CD14-positive monocyte (primary cell): ENCODE data around the gene VWA7. TPM values are rescaled to one million over a fixed set of nuclear protein-coding genes. Genes with fewer than 3 reads are reported as not detected.
A peak's percentile ranks its signal among the peaks of the same experiment; 100 is the strongest.

Source experiments
- DNase-seq, 3 donors: peaks; one replicate each; pipeline ENCODE4 v3.0.0-alpha.2; 2011 to 2022
- H2AFZ ChIP-seq: 2 replicates; pipeline ENCODE4 v1.6.0; 2012; ENCODE audit warnings: mild to moderate bottlenecking, low read depth, low read length, inconsistent platforms; ENCODE audit not compliant: insufficient read depth, poor library complexity, severe bottlenecking
- H3K27ac ChIP-seq, 2 donors: 1 replicate in 1 of 2; 2 replicates in 1 of 2; pipeline ENCODE4 v1.5.1; 2012 to 2013; ENCODE audit warnings: low read length in 2 of 2, control low read depth in 1 of 2, inconsistent platforms in 1 of 2, low read depth in 1 of 2, mild to moderate bottlenecking in 1 of 2
- H3K27me3 ChIP-seq, 2 donors: one replicate each; pipeline versions ENCODE4 v1.6.0 to v1.6.1; 2011 to 2013; ENCODE audit warnings: low read length in 2 of 2; ENCODE audit not compliant: control insufficient read depth in 2 of 2, insufficient read depth in 2 of 2
- H3K36me3 ChIP-seq, 2 donors: replicated peaks in 1 of 2; 1 replicate in 1 of 2; 2 replicates in 1 of 2; pipeline versions ENCODE4 v1.5.1 to v1.6.1; 2012 to 2013; ENCODE audit warnings: low read length in 2 of 2, control low read depth in 1 of 2, inconsistent platforms in 1 of 2, mild to moderate bottlenecking in 1 of 2; ENCODE audit not compliant: insufficient read depth in 2 of 2, control insufficient read depth in 1 of 2
- H3K4me1 ChIP-seq, 2 donors: 1 replicate in 1 of 2; 2 replicates in 1 of 2; pipeline versions ENCODE4 v1.5.1 to v1.6.1; 2012 to 2013; ENCODE audit warnings: low read length in 2 of 2, control low read depth in 1 of 2, inconsistent platforms in 1 of 2, mild to moderate bottlenecking in 1 of 2, moderate library complexity in 1 of 2; ENCODE audit not compliant: insufficient read depth in 2 of 2, control insufficient read depth in 1 of 2
- H3K4me2 ChIP-seq: replicated peaks from 2 replicates; pipeline ENCODE3; 2012; ENCODE audit warnings: low read length, moderate library complexity, mild to moderate bottlenecking; ENCODE audit not compliant: poor library complexity, severe bottlenecking; ENCODE audit errors: extremely low read depth
- H3K4me3 ChIP-seq, 3 experiments: fragments of 200-600 bp in 1 of 3; sonication (generic) in 1 of 3; replicated peaks in 1 of 3; 1 replicate in 2 of 3; 2 replicates in 1 of 3; pipeline ENCODE4 v1.5.1; 2011 to 2013; ENCODE audit warnings: low read length in 3 of 3, mild to moderate bottlenecking in 3 of 3, control low read depth in 2 of 3, low read depth in 2 of 3, inconsistent platforms in 1 of 3, moderate library complexity in 1 of 3
- H3K79me2 ChIP-seq: 2 replicates; pipeline ENCODE4 v1.6.0; 2012; ENCODE audit warnings: mild to moderate bottlenecking, control low read depth, inconsistent platforms, low read length, moderate library complexity; ENCODE audit not compliant: insufficient read depth
- H3K9ac ChIP-seq: 2 replicates; pipeline ENCODE4 v1.6.0; 2017; ENCODE audit warnings: low read length, mild to moderate bottlenecking; ENCODE audit not compliant: insufficient read depth, poor library complexity, severe bottlenecking
- H3K9me3 ChIP-seq, 2 donors: replicated peaks in 1 of 2; 1 replicate in 1 of 2; 2 replicates in 1 of 2; pipeline versions ENCODE4 v1.5.1 to v1.6.1; 2012 to 2013; ENCODE audit warnings: low read length in 2 of 2, control low read depth in 1 of 2; ENCODE audit not compliant: control insufficient read depth in 1 of 2, insufficient read depth in 1 of 2
- H4K20me1 ChIP-seq: 2 replicates; pipeline ENCODE4 v1.6.0; 2012; ENCODE audit warnings: mild to moderate bottlenecking, low read length, control low read depth, moderate library complexity; ENCODE audit not compliant: insufficient read depth
- H3K27ac Mint-ChIP-seq, 7 donors: one replicate each; pipeline ENCODE4 v1.8.0; 2020; ENCODE audit warnings: mild to moderate bottlenecking in 7 of 7, mixed read lengths in 7 of 7, moderate library complexity in 6 of 7, inconsistent platforms in 2 of 7
- H3K27me3 Mint-ChIP-seq, 3 donors: one replicate each; pipeline ENCODE4 v1.8.0; 2021 to 2022; ENCODE audit warnings: low read depth in 3 of 3, mild to moderate bottlenecking in 3 of 3, mixed read lengths in 3 of 3, moderate library complexity in 3 of 3, inconsistent platforms in 1 of 3
- H3K36me3 Mint-ChIP-seq, 2 donors: one replicate each; pipeline ENCODE4 v1.8.0; 2020; ENCODE audit warnings: mixed read lengths in 2 of 2, inconsistent platforms in 1 of 2, mild to moderate bottlenecking in 1 of 2
- H3K4me1 Mint-ChIP-seq: one replicate; pipeline ENCODE4 v1.8.0; 2020; ENCODE audit warnings: mild to moderate bottlenecking, mixed read lengths
- H3K4me3 Mint-ChIP-seq, 2 donors: one replicate each; pipeline ENCODE4 v1.8.0; 2020; ENCODE audit warnings: mild to moderate bottlenecking in 2 of 2, mixed read lengths in 2 of 2, moderate library complexity in 1 of 2
- H3K9me3 Mint-ChIP-seq, 7 donors: one replicate each; pipeline ENCODE4 v1.8.0; 2020 to 2022; ENCODE audit warnings: mixed read lengths in 7 of 7, mild to moderate bottlenecking in 6 of 7, moderate library complexity in 6 of 7, inconsistent platforms in 2 of 7
- WGBS: methylation state at CpG from one replicate; pipeline ENCODE4 v1.1.5; 2013; ENCODE audit warnings: missing lambda C conversion rate; ENCODE audit not compliant: insufficient coverage; 5-methylcytosine and 5-hydroxymethylcytosine counted together
- intact Hi-C, 2 donors: fragments of 100-400 bp; cut with micrococcal nuclease; formaldehyde crosslinking; loops; one replicate each; pipeline versions ENCODE4 v1.15.0 to v1.15.1; 2023
- polyA plus RNA-seq, 3 donors: library from polyadenylated mRNA; depleted of rRNA in 1 of 3; unstranded in 2 of 3; stranded (reverse) in 1 of 3; fragments of 300-500 nt in 2 of 3; fragments of >200 nt in 1 of 3; fragmentation: Illumina TruSeq in 2 of 3; gene quantifications; 1 replicate in 2 of 3; 2 replicates in 1 of 3; pipeline ENCODE4 v1.2.3, GENCODE V29; 2012 to 2021
- TF ChIP-seq, protein P1 (sequence below): fragments of 200-600 bp; IDR thresholded peaks from one replicate; pipeline ENCODE4 v1.8.0; 2022; ENCODE audit warnings: antibody characterized with exemption, mild to moderate bottlenecking

VWA7 gene
- polyA plus RNA-seq, 3 donors = 0.57 TPM; not detected in 2

DNA sequence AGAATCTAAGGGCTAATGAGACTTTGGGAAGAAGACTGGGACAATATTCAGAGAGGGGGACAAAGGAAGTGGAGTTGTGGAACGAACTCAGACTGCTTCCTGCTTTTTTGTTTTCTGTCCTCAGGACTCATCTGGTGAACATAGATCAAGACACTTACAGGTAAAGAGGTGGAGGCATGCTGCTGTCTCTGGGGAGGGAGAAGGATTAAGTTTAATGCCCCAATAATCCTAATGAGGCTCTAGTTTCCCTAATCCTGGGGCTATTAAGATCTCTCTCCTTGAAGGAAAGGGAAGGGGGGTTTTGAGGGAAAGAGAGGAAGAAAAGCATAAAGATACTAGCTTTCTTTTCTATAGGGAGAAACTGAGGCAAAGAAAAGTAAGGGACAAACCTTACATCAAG, 32.7 kb downstream of the VWA7 start:
- Mint-ChIP-seq H3K9me3 (no peaks in the 10 kb centered on the region), H3K36me3 (peaks cover 26 to 31% of the 10 kb centered on the region in 2 donors), H3K4me1 (peaks cover 21% of the 10 kb centered on the region), H3K27ac (peak overlapping the region in 3 of 7 donors; percentile 15 to 67 (median 26)), H3K4me3 (no peak overlapping the region), H3K27me3 (peaks cover 0 to 2% (median 0%) of the 10 kb centered on the region in 3 donors)
- Histone ChIP-seq H3K9ac (no peak overlapping the region), H3K4me2 (no peak overlapping the region), H3K4me3 (no peak overlapping the region), H3K36me3 (peaks cover under 1 to 25% of the 10 kb centered on the region in 2 donors), H3K27me3 (no peaks in the 10 kb centered on the region), H3K9me3 (no peaks in the 10 kb centered on the region), H2AFZ (no peak overlapping the region), H4K20me1 (no peaks in the 10 kb centered on the region), H3K79me2 (peaks cover 19% of the 10 kb centered on the region), H3K4me1 (peaks cover 13 to 22% of the 10 kb centered on the region in 2 donors), H3K27ac (no peak overlapping the region)
- no peak for DNase-seq
- no CpG with 5 or more reads among the region's 1 CpG for WGBS
- TF ChIP-seq, protein P1, sequence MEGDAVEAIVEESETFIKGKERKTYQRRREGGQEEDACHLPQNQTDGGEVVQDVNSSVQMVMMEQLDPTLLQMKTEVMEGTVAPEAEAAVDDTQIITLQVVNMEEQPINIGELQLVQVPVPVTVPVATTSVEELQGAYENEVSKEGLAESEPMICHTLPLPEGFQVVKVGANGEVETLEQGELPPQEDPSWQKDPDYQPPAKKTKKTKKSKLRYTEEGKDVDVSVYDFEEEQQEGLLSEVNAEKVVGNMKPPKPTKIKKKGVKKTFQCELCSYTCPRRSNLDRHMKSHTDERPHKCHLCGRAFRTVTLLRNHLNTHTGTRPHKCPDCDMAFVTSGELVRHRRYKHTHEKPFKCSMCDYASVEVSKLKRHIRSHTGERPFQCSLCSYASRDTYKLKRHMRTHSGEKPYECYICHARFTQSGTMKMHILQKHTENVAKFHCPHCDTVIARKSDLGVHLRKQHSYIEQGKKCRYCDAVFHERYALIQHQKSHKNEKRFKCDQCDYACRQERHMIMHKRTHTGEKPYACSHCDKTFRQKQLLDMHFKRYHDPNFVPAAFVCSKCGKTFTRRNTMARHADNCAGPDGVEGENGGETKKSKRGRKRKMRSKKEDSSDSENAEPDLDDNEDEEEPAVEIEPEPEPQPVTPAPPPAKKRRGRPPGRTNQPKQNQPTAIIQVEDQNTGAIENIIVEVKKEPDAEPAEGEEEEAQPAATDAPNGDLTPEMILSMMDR = no peak
- intact Hi-C loops = no loop called here

DNA sequence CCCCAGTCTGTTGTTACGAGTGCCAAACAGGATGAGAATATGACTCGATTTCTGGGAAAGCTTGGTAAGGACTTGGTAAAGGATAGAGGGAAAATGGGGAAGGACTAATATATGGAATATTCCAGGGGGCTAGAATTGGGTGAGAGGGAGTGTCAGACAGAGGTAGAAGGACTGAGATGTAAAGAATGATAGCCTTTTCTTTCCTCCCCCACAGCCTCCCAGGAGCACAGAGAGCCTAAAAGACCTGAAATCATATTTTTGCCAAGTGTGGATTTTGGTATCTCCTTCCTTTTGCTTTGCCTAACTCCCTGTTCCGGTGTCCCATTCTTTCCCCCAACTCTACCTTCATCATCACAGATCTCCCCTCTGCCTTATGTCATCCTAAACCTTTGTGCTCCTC, 34.2 kb downstream of the VWA7 start:
- H3K9ac ChIP-seq = no peak overlapping the region
- no peak overlapping the region for H3K4me3 Mint-ChIP-seq

More for the DNA sequence above, 34.2 kb downstream of the VWA7 start:
- Histone ChIP-seq H3K9me3 (no peaks in the 10 kb centered on the region), H3K4me2 (no peak overlapping the region), H4K20me1 (no peaks in the 10 kb centered on the region), H3K4me1 (peaks cover 28 to 38% of the 10 kb centered on the region in 2 donors), H3K4me3 (no peak overlapping the region), H3K79me2 (peaks cover 23% of the 10 kb centered on the region), H3K27me3 (no peaks in the 10 kb centered on the region), H2AFZ (no peak overlapping the region), H3K27ac (no peak overlapping the region), H3K36me3 (peaks cover 0 to 19% of the 10 kb centered on the region in 2 donors)
- TF ChIP-seq, protein P1 = no peak
- DNase-seq = no peak
- Mint-ChIP-seq H3K9me3 (no peaks in the 10 kb centered on the region), H3K27ac (peak overlapping the region in 2 of 7 donors; percentile 10 to 12), H3K4me1 (peaks cover 36% of the 10 kb centered on the region), H3K36me3 (peaks cover 19 to 29% of the 10 kb centered on the region in 2 donors), H3K27me3 (peaks cover 0 to 2% (median 0%) of the 10 kb centered on the region in 3 donors)
- WGBS = no CpG with 5 or more reads among the region's 3 CpGs
- intact Hi-C loops = no loop called here
